HK-2 (cell line): ENCODE results near the gene C11orf21.

Experiments used
- DNase-seq: peaks from one replicate; pipeline ENCODE4 v3.0.0-alpha.2; 2018; ENCODE audit not compliant: unreplicated experiment

Gene C11orf21

DNA sequence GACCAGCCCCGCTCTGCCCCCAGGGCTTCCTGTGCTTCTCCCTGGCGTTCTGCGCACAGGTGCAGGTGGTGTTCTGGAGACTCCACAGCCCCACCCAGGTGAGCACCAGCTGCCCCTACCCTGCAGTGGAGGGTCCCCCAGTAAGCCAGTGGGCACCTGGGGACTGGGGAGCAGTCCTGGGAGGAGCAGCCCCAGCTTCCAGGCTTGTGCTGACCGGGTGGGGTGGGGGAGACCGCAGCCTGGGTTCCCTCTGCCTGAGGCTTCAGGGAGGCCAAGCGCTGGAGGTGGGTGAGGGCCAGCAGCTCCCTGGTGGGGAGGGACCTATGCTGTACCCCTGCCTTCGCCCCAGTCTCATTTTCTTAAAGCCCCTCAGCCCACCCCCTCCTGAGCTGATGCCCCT is 7.0 kb upstream of the C11orf21 start:
- no peak for DNase-seq

DNA sequence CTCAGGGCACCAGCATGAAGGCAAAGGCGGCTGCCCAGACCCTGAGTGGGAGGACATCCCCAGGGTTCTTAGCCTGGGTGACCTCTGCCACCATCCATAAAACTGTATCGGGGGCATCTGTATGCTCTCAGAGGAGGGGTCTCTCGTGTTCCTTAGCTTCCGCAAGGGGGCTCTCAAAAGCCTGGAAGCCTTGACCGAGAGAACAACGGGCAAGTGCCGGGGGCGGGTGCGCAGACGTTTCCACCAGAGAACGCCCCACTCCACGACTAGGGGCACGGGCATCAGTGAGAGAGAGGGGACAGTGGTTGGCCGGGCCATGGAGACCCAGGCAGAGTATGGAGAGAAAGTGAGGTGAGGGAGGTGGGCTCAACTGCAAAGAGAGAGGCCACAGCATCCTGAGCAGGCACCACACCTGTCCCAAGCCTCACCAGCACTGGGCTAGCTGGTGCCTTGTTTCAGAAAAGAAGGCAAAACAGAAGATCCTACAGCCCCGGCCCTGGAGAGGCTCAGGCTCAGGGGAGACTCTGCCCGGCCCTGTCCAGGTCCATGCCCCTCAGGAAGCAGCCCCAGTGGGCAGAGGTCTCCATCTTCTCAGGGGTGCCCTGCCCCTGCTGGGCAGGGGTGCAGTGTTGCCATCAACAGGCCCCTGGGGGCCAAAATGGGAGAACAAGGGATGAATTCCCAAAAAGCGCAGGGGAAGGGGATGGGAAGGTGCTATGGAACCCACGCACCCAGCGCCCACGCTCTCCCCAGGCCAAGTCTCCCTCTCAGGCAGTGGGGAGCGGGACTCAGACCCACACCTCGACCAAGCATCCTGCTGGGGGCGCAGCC is 6.0 kb upstream of the C11orf21 start:
- DNase-seq = no peak

DNA sequence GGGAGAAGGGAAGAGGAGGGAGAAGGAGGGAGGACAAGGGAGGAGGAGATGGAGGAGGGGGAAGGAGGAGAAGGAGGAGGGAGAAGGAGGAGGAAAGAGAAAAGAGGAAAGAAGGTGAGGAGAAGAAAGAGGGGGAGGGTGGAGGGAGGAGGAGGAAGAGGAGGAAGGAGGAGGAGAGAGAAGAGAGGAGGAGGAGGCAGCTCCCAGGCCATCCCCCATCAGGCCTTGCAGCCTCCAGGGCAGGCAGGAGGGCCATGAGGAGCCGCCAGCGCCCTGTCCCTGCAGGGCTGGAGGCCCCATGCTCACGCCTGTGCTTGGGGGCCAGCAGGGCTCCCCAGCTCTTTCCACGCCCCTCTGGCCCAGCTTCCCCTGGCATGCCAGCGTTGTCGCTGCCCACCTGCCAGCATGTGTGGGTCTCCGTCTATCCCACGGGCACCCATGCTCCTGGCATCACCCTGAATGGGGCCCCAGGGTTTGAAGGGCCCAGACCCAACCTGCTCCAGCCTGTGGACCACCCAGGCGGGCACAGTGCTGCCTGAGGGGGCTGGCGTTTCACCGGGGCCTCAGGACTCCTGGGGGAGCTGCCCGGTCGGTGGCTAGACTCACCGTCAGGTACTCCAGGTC is 5.3 kb upstream of the C11orf21 start:
- DNase-seq = no peak

DNA sequence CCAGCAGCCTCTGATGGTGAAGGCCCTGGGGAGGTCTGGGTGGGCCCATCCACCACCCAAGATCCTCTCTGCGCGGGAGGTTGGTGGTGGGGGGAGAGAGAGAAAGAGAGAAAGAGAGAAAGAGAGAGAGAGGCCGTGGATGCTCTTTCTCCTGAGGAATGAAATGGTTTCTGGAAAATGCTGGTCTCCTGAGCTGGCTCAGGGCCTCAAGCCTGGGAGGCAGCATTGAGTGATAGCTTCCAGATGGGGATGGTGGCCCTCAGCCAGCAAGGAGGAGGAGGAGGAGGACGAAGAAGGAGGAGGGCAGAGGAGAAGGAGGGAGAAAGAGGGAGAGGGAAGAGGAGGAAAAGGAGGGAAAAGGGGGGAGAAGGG is 4.7 kb upstream of the C11orf21 start:
- no peak for DNase-seq

DNA sequence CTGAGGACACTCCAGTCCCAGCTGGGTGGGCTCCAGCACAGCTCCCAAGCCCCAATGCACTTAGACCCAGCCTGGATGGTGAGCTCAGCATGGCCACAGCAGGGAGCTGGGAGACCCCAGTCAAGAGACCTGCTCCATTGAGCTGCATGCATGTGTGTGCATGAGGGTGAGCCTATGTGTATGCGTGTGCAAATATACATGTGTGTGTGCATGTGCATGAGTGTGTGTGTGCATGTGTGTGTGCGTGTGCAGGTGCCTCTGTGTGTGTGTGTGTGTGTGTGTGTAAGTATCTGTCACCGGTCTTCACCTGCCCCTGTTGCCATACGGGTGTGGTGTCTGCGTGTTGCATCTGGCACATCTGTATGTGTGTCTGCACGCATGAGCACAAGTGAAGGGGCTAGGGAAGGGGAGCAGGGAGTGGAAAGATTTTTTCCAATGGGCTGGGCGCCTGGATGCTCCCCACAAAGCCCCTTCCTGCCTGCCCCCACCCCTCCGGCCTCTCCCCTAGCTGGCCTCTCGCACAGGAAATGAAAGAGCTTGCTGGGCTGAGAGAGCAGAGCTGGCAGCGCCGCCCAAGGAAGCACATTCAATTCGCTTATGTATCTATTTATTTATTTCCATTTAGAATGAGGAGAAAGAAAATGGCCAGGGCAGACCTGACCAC is 4.2 kb upstream of the C11orf21 start:
- no peak for DNase-seq

DNA sequence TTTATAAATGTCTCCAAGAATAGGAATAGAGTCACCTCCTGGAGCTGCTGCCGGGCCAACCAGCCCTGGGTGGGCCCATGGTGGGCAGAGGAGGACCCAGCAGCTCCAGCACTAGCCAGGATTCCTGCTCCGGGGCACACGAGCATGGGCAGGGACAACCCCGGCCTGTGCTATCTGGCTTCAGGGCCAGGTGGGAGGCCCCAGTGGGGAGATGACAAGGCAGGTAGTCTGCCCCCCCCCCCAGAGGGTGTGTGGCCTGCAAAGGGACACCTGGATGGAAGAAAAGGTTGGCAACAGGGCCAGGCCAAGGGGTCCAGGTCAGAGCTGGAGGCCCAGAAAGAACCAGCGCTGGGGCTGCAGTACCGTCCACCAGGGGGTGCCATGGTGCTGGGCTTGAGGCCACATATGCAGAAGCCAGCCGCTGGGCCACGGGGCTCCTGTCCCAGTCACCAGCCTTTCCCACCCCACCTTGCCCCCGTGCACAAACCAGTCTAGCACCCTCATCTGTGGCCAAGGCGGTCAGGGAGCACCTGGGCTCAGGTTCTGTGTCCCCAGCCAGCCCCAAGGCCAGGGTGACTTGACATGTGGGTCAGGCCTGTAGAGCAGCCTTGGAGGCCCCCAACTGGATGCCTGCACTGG is 3.5 kb upstream of the C11orf21 start:
- DNase-seq = peak; percentile 65

DNA sequence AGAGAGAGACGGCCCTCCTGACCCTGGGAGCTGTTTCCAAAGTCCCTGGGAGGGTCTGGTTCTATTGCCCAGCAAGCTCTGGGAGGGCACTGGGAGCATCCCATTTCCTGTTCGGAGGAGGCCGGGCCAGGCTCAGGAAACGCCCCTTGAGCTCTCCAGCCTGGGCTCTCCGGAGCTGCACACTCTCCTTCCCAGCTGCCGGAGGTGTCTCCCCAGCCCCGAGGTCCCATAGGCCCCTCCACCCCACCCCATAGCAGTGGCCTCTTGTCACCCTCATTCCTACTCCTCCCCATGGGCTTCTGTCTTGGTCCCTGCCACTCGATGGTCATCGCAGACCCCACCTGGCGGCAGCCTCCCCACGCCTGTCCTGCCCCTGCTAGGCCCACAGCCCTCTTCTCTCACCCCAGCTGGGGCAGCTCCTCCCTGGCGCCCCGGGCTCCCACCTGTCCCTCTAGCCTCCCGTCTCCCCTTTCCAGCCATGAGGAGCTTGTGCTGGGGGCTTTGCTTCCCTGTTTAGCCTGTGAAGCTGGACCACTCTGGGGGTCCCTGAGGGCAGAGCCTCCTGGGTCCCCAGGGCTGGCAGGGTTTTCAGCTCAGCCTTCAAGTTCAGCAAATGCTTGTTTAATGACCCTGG is 2.9 kb upstream of the C11orf21 start:
- no peak for DNase-seq

DNA sequence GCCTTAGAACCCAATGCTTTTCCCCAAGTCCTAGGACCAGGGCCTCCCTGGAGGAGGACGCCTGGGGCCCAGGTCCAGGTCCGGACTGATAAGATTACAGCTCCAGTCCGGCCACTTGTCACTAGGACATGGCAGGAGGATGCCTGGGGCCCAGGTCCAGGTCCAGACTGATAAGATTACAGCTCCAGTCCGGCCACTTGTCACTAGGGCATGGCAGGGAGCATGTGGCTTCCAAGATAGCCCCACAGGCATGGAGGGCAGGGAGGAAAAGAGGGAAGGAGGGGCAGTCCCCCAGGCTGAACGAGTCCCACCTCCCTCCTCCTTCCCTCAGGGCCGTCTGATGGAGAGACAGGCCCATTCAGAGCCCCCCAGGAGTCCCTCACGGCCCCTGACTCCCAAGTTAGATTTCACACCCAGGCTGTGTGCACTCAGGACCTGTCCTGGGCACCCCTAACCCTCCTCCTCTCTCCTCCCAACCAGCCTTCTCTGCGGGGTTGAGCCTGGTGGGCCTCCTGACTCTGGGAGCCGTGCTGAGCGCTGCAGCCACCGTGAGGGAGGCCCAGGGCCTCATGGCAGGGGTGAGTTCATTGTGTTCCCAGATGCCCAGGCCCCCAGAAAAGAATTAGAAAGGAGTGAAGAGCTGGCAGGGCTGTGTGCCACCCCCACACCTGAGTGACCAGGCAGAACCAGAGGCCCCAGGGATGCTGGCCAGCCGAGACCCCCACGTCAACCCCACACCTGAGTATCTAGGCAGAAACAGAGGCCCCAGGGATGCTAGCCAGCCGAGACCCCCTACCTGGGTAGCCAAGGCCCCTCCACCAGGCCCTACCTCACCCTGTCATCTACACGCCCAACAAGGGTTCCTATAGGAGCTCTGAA is 2.1 kb upstream of the C11orf21 start:
- DNase-seq = no peak

DNA sequence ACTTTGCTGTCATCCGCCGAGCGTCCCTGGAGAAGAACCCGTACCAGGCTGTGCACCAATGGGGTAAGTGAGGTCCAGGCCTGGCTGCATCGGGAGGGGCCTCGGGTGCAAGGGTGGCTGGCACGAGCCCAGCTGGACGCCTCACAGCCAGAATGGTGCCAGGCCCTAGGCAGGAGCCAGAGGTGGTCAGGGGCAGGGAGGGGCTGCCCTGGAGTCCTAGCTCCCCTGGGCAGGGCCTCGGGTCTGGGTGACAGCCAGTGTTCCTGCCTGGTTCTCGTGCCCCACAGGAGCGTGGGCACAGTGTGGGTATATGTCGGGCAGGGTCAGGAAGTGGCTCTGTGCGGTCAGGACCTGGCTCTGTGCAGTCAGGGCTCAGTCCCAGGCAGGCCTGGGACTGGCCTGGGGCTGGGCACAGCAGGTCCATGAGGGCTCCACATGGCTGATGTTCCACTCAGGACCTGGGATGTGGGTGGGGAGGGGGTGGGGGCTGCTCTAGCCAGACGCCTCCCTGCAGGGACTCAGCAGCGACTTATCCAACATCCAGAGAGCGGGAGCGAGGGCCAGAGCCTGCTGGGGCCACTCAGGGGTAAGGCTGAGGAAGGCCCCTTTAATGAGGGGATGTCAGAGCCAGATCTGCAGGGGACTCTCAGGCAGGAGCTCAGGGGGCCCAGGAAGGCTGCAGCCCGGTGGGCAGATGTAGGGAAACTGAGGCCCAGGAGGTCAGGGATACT is 1.3 kb upstream of the C11orf21 start:
- no peak for DNase-seq

DNA sequence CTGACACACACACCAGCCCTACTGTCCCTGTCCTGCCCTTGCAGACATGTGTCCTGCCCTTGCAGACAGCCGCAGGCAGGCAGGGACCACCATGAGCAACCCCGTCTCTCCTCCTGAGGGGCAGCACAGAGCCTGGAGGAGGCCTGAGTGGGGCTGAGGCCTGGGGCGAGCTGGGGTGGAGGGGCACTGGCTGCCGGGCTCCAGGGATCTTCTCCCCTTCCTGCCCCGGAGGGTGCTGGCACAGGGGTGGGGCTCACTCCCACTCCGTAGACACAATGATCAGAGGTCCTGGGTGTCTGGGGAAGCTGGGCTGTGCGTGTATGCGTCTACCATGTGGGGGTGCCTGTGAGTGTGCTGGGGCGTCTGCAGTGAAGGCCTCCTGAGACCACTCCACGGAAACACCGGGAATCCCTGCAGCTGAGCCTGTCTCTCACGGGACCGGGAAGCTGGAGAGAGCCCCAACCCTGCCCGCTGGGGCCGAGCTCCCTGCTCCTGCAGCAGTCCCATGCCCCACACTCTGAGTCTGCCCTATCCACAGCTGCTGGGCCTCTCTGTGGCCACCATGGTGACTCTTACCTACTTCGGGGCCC is 683 bp upstream of the C11orf21 start:
- DNase-seq = no peak

DNA sequence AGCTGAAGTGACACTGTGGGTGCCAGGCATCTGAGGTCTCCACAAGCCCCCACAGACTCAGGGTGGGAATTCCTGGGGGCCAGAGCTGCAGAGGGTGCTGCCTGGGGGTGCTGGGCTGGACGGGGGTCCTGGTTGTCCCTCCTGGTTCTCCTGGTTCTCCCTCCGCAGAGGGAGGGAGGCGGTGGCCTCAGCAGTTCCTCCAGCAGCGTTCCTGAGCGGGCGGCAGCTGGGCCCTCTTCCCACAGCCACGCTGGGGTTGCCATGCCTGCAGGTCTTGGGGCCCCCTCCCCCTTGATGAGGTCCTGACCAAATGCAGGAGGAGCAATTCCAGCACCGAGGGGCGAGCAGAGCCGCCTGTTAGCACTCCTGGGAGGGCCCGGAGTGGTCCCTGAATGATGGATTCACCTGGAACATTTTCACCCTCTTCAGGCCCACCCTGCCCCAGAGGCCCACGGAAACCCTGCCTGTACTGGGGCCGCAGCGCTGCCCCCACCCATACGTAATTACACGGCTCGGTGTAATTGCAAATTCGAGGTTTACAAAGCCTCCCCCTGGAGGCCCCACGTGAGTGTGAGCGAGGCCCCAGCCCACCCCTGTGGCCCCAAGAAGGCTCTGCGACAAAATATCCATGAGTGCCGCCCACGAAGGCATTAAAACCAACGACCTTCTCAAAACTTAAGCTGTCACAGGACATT is 635 bp downstream of the C11orf21 start:
- no peak for DNase-seq

DNA sequence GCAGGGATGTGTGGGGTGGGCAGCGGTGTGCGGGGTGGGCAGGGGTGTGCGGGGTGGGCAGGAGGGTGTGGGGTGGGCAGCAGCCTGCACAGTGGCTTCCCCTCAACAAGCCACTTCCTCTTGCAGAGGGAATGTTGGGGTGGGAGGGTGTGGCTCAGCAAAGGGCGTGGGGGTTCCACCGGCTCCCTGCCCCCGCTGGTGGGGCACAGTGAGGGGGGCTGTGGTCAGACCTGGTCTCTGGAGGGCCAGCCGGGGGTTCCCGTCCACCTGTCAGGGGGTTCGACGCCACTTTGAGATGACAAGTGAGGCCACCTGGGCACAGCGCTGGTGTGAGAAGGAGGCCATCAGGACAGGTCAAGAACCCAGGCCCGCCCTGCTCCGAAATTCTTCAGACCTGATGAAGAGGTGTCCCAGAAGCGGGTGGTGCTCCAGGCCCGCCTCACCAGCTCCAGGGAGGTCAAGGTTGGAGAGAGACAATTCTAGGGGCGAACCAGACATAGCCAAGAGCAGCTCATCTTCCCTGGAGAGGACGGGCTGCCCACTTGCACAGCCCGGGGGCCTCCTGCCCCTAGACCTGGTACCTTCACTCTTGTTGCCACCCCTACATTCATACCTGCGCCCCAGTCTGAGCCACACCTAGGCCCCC is 1.3 kb downstream of the C11orf21 start:
- DNase-seq = no peak

DNA sequence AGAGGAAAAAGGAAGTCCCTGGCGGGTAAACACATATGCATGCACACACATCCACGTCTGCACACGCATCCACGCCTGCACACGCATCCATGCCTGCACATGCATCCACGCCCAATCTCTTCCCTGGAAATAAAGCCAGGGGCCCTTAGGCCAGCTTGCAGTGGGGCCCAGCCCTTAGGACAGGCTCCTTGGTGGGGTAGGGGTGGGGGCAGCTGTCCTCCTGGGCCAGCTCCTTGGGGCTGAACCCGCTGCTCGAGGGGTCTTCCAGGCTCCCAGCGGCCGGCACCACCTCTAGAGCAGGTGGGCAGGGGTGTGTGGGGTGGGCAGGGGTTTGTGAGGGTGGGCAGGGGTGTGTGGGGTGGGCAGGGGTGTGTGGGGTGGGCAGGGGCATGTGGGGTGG is 1.9 kb downstream of the C11orf21 start:
- no peak for DNase-seq

DNA sequence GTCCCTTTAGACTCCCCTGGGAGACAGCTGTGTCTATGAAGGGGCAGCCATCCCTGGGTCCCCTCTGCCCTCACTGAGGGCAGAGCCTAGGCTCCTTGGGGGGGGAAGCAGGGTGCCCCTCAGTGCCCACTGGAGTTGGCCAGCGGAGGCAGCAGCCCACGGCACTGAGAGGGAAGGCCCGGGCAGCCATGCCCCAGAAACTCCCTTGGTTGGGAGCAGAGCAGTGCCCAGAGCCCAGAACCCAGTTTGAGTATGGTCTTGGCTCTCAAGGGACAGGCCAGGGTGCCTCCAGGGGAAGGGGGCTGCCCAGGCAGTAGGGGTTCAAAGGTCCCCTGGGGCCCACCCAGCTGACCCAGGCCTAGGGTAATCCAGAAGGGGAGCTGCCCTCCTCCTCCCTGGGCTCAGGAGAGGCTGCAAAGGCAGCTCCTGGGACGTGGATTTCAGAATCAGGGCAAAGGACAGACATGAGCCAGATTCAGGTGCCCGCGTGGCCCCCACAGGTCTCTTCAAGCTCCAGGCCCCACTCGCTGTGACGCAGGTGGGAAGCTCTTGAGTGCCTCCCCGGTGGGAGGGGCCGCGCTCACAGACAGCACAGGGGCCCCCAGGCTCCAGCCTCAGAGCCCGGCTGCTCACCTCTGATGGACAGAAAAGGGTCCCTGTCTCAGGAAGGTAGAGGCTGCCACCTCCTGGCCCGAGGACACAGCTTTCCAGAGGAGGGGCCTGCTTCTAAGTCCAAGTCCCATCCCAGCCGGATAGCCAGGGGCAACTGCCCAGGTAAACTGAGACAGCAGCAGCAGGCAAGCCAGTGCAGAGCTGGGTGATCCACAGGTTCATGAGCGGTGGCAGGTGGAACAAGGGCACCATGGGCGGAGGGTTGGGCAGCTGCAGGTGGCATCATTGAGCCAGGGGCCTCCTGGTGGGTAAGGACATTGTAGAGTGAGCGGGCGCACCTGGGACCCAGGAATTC is 2.6 kb downstream of the C11orf21 start:
- no peak for DNase-seq

DNA sequence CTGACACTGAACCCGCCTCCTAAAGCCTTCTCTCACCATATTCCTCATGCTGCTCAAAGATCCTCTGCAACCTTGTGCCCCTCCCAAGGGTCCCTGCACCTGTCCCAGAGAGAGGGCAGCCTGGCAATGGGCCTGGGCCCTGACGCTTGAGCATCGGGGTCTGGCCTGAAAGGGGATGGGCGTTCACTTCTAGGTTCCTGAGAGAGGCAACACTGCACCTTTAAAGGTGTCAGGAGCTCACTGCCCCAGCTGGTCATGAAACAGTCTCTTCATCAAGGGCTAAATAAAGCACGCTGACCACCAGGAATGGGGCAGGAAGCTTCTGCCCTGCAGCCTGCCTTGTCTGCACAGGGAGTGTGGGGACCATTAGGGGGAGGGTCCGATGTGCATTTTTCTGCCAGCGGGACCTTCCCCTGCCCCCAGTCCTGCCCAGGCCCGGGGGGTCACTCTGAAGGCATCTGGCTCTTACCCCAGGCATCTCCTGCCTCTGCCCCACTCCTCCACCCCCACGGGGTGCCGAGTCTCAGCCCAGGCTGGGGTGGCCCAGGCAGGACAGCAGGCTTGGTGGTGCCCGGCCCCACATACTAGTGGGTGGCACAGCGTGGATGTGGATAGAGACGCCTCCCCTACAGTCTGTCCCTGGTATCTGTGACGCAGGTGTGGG is 3.5 kb downstream of the C11orf21 start:
- DNase-seq = no peak

DNA sequence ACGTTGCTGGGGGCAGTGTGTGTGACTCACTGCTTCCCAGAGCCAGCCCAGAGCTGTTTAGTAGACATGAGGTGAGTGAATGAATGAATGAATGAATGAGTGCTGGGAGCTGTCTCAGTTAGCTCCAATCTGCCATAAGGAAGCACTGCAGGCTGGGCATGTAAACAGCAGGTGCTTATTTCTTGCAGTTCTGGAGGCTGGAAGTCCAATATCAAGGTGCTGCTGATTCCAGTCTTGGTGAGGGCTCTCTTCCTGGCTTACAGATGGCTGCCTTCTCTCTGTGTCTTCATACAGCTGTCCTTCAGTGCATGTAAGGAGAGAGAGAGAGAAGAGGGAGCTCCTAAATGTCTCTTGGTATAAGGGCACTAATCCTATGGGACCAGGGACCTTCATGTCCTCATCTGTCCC is 4.1 kb downstream of the C11orf21 start:
- DNase-seq = no peak
